VCaP (cell line): Measurements from ENCODE around the gene JMJD7.

Experiments
- H3K27ac ChIP-seq: fragments of 450-650 bp; 2 replicates; pipeline ENCODE4 v1.5.1; 2017
- CTCF ChIP-seq: fragments of 450-650 bp; conservative IDR thresholded peaks from 2 replicates; pipeline ENCODE4 v1.5.1; 2017; ENCODE audit warnings: mild to moderate bottlenecking, moderate library complexity

Gene JMJD7

GRCh38 chr15:41840673-41841072, 12.8 kb downstream of the JMJD7 start:
- no peak overlapping the region; the same call in 1 of the 2 replicates for H3K27ac ChIP-seq
- TF ChIP-seq CTCF = no peak

GRCh38 chr15:41841131-41841530, 13.2 kb downstream of the JMJD7 start:
- H3K27ac ChIP-seq = no peak overlapping the region
- no peak for TF ChIP-seq CTCF

- TF ChIP-seq CTCF = no peak
- no peak overlapping the region for H3K27ac ChIP-seq
Observed at GRCh38 chr15:41842229-41842628, 14.3 kb downstream of the JMJD7 start.

GRCh38 chr15:41843571-41843970, 15.7 kb downstream of the JMJD7 start:
- no peak overlapping the region for H3K27ac ChIP-seq
- no peak for TF ChIP-seq CTCF

- no peak for TF ChIP-seq CTCF
- H3K27ac ChIP-seq = no peak overlapping the region
Observed at GRCh38 chr15:41844814-41845213, 16.9 kb downstream of the JMJD7 start.

GRCh38 chr15:41847206-41847605, 19.3 kb downstream of the JMJD7 start:
- H3K27ac ChIP-seq = no peak overlapping the region
- no peak for TF ChIP-seq CTCF

- TF ChIP-seq CTCF = no peak
Observed at GRCh38 chr15:41847981-41848380, 20.1 kb downstream of the JMJD7 start.

GRCh38 chr15:41848631-41849030, 20.7 kb downstream of the JMJD7 start:
- H3K27ac ChIP-seq = no peak overlapping the region
- no peak for TF ChIP-seq CTCF

More at GRCh38 chr15:41847981-41848380, 20.1 kb downstream of the JMJD7 start:
- H3K27ac ChIP-seq = no peak overlapping the region
